Natural killer cell (primary cell): ENCODE data around the gene IL19. TPM values are rescaled to one million over a fixed set of nuclear protein-coding genes. Genes with fewer than 3 reads are reported as not detected.

Experiments used
- ATAC-seq, 3 donors: fragments of 150-1000 bp in 2 of 3; fragments of 200-7000 bp in 1 of 3; cut with Tn5 transposase; 1 replicate in 1 of 3; 2 replicates in 2 of 3; pipeline ENCODE4 v1.10.0; 2021; ENCODE audit warnings: mild to moderate bottlenecking in 2 of 3, moderate library complexity in 2 of 3
- DNase-seq, 2 donors: peaks; one replicate each; pipeline versions ENCODE4 v3.0.0 to v3.0.0-alpha.2; 2013 to 2021; ENCODE audit warnings: mixed read lengths in 1 of 2
- H3K27ac ChIP-seq: one replicate; pipeline ENCODE4 v1.5.1; 2013; ENCODE audit warnings: mild to moderate bottlenecking, low read length
- H3K27me3 ChIP-seq: one replicate; pipeline ENCODE4 v1.6.1; 2013; ENCODE audit warnings: low read length; ENCODE audit not compliant: control insufficient read depth, insufficient read depth
- H3K36me3 ChIP-seq: one replicate; pipeline ENCODE4 v1.6.1; 2013; ENCODE audit warnings: low read length; ENCODE audit not compliant: control insufficient read depth, insufficient read depth
- H3K4me1 ChIP-seq: one replicate; pipeline ENCODE4 v1.6.1; 2013; ENCODE audit warnings: low read length; ENCODE audit not compliant: control insufficient read depth, insufficient read depth
- H3K4me3 ChIP-seq: one replicate; pipeline ENCODE4 v1.5.1; 2013; ENCODE audit warnings: low read length
- H3K9me3 ChIP-seq: one replicate; pipeline ENCODE4 v1.6.1; 2013; ENCODE audit warnings: low read length; ENCODE audit not compliant: control insufficient read depth, insufficient read depth
- H3K27ac Mint-ChIP-seq, 2 donors: one replicate each; pipeline ENCODE4 v1.8.0; 2022; ENCODE audit warnings: mild to moderate bottlenecking in 2 of 2, mixed read lengths in 2 of 2, moderate library complexity in 1 of 2
- H3K27me3 Mint-ChIP-seq, 2 donors: one replicate each; pipeline ENCODE4 v1.8.0; 2022; ENCODE audit warnings: low read depth in 2 of 2, mixed read lengths in 2 of 2
- H3K36me3 Mint-ChIP-seq: one replicate; pipeline ENCODE4 v1.8.0; 2022; ENCODE audit warnings: mixed read lengths
- H3K4me1 Mint-ChIP-seq, 2 donors: one replicate each; pipeline ENCODE4 v1.8.0; 2022; ENCODE audit warnings: mixed read lengths in 2 of 2
- H3K4me3 Mint-ChIP-seq: one replicate; pipeline ENCODE4 v1.8.0; 2022; ENCODE audit warnings: mild to moderate bottlenecking, moderate library complexity, mixed read lengths
- H3K9me3 Mint-ChIP-seq, 2 donors: one replicate each; pipeline ENCODE4 v1.8.0; 2022; ENCODE audit warnings: mixed read lengths in 2 of 2
- CTCF ChIP-seq: fragments of 200-600 bp; IDR thresholded peaks from one replicate; pipeline ENCODE4 v1.8.0; 2022; ENCODE audit warnings: antibody characterized with exemption
- WGBS: methylation state at CpG from one replicate; pipeline ENCODE4 v1.1.7; 2013; ENCODE audit warnings: missing lambda C conversion rate; ENCODE audit not compliant: insufficient coverage; 5-methylcytosine and 5-hydroxymethylcytosine counted together
- intact Hi-C: fragments of 100-400 bp; cut with micrococcal nuclease; formaldehyde crosslinking; loops from one replicate; pipeline ENCODE4 v1.14.2; 2022
- total RNA-seq, 4 donors: library from RNA; stranded (reverse); fragments of 120-200 nt in 1 of 4; gene quantifications; one replicate each; pipeline versions ENCODE4 v1.2.3 to v1.2.4, GENCODE V29; 2013 to 2022

The IL19 gene
- total RNA-seq, 3 donors from 2014 or later (not counting 1 experiment from before 2014, with no cell fraction given): not detected

- intact Hi-C loops: no loop called here
- no peak overlapping the region for H3K27ac Mint-ChIP-seq
- H3K9me3 Mint-ChIP-seq: no peaks in the 10 kb centered on the region
- no peak overlapping the region for H3K4me3 ChIP-seq
- TF ChIP-seq CTCF: no peak
- H3K4me3 Mint-ChIP-seq: no peak overlapping the region
- DNase-seq: no peak
- ATAC-seq: no peak
- no peak overlapping the region for H3K27ac ChIP-seq
- no peaks in the 10 kb centered on the region for H3K27me3 ChIP-seq
- no peaks in the 10 kb centered on the region for H3K9me3 ChIP-seq
- H3K36me3 ChIP-seq: no peaks in the 10 kb centered on the region
- H3K4me1 Mint-ChIP-seq: no peaks in the 10 kb centered on the region
- H3K36me3 Mint-ChIP-seq: no peaks in the 10 kb centered on the region
- H3K27me3 Mint-ChIP-seq: peaks cover 0 to 10% of the 10 kb centered on the region in 2 donors
- WGBS: 90% methylated on average over 4 of the region's 4 CpGs
- peaks cover 7% of the 10 kb centered on the region for H3K4me1 ChIP-seq
These were observed 68.5 kb downstream of the IL19 start for GRCh38 chr1:206839006-206839560.

- H3K36me3 ChIP-seq: no peaks in the 10 kb centered on the region
- whole genome bisulfite sequencing: 98% methylated on average over 7 of the region's 7 CpGs
- H3K27me3 ChIP-seq: no peaks in the 10 kb centered on the region
- H3K4me1 ChIP-seq: peaks cover 4% of the 10 kb centered on the region
- intact Hi-C loops: no loop called here
- Mint-ChIP-seq H3K4me1 (no peaks in the 10 kb centered on the region), H3K27me3 (peaks cover 0 to 6% of the 10 kb centered on the region in 2 donors), H3K4me3 (no peak overlapping the region), H3K27ac (no peak overlapping the region), H3K36me3 (no peaks in the 10 kb centered on the region), H3K9me3 (no peaks in the 10 kb centered on the region)
- TF ChIP-seq CTCF: no peak
- no peaks in the 10 kb centered on the region for H3K9me3 ChIP-seq
- ATAC-seq (no peak), DNase-seq (no peak)
- H3K27ac ChIP-seq: no peak overlapping the region
- H3K4me3 ChIP-seq: no peak overlapping the region
These were observed 69.3 kb downstream of the IL19 start for GRCh38 chr1:206839857-206840256.

GRCh38 chr1:206841609-206842323 is 71.2 kb downstream of the IL19 start:
- 95% methylated on average over 7 of the region's 7 CpGs for WGBS

More at GRCh38 chr1:206841609-206842323, 71.2 kb downstream of the IL19 start:
- Mint-ChIP-seq H3K27me3 (peaks cover 0 to 3% of the 10 kb centered on the region in 2 donors), H3K36me3 (no peaks in the 10 kb centered on the region), H3K9me3 (no peaks in the 10 kb centered on the region), H3K4me3 (no peak overlapping the region), H3K4me1 (no peaks in the 10 kb centered on the region), H3K27ac (no peak overlapping the region)
- Histone ChIP-seq H3K4me3 (no peak overlapping the region), H3K27me3 (no peaks in the 10 kb centered on the region), H3K4me1 (no peaks in the 10 kb centered on the region), H3K27ac (no peak overlapping the region), H3K36me3 (no peaks in the 10 kb centered on the region), H3K9me3 (no peaks in the 10 kb centered on the region)
- ATAC-seq (no peak), DNase-seq (no peak)
- no peak for TF ChIP-seq CTCF
- intact Hi-C loops: no loop called here
